GM12872 (cell line): ENCODE results near the gene COX7A2L.

Experiments
- TF ChIP-seq, protein P1 (sequence below): IDR thresholded peaks from 3 replicates; pipeline ENCODE4 v1.5.1; 2011; ENCODE audit warnings: low read depth, mild to moderate bottlenecking, low read length, moderate library complexity; ENCODE audit not compliant: insufficient read depth

The COX7A2L gene

DNA sequence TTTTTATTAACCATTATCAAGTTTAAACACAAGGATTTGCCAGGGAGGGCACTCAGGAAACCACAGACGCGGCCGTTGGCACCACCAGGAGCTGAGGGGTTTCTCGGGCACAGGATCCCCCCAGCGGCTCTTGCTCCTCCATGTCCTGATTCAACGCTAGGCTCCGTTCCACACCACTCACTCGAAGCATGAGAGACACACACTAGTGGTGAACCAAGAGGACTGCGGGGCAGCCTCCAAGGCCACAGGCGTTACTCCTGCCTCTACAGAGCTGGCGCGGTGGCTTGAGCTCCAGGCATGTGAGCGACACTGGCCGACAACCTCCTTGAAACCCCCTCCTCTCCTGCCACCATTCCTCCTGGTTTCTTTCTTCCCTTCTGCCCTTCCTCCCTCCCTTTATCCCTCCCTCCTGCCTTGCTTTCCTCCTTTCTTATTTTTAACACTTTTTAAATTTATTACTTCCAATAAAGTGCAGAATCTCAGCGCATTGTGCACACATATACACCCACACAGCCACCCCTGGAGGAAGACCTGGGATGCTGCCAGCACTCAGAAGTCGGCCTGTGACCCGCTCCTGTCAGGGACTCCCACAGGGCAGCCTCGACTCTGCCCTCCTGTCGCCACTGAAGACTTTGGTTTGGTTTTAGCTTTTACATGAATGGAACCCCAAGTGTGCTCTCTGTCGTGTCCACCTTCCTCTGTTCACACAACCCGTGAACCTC lies 21.7 kb downstream of the COX7A2L start:
- TF ChIP-seq, protein P1, sequence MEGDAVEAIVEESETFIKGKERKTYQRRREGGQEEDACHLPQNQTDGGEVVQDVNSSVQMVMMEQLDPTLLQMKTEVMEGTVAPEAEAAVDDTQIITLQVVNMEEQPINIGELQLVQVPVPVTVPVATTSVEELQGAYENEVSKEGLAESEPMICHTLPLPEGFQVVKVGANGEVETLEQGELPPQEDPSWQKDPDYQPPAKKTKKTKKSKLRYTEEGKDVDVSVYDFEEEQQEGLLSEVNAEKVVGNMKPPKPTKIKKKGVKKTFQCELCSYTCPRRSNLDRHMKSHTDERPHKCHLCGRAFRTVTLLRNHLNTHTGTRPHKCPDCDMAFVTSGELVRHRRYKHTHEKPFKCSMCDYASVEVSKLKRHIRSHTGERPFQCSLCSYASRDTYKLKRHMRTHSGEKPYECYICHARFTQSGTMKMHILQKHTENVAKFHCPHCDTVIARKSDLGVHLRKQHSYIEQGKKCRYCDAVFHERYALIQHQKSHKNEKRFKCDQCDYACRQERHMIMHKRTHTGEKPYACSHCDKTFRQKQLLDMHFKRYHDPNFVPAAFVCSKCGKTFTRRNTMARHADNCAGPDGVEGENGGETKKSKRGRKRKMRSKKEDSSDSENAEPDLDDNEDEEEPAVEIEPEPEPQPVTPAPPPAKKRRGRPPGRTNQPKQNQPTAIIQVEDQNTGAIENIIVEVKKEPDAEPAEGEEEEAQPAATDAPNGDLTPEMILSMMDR = 0 out of 3 replicates have a peak, but pooled peaks have one; percentile 9

DNA sequence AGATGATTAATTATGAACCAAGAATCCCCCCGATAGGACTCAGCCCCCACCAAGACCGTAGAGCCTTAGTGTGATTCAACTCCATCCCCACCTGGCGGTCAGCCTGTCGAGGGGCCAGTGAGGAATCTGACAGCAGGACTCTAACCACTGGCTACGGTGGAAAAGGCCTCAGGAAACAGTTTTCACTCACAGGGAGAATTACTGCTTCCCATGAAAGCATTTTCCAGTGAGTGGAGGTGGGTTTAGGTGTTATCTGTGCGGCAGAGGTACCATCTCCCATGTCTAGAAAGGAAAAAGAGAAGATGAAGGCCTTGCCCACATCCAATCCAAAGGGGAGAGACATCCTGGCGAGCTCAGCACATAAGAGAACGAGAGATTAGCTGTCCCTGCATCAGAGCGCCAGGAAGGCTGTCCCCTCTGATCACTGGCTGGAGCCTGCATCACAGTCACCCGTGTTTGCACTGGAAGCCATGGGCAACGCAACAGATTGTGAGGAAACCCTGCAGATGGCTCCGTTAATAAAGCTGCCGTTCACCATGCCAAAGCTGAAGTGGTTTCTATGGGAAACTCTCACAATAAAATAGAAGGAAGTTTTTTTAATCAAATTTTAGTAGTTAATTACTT lies 22.3 kb downstream of the COX7A2L start:
- TF ChIP-seq, protein P1 = no peak

DNA sequence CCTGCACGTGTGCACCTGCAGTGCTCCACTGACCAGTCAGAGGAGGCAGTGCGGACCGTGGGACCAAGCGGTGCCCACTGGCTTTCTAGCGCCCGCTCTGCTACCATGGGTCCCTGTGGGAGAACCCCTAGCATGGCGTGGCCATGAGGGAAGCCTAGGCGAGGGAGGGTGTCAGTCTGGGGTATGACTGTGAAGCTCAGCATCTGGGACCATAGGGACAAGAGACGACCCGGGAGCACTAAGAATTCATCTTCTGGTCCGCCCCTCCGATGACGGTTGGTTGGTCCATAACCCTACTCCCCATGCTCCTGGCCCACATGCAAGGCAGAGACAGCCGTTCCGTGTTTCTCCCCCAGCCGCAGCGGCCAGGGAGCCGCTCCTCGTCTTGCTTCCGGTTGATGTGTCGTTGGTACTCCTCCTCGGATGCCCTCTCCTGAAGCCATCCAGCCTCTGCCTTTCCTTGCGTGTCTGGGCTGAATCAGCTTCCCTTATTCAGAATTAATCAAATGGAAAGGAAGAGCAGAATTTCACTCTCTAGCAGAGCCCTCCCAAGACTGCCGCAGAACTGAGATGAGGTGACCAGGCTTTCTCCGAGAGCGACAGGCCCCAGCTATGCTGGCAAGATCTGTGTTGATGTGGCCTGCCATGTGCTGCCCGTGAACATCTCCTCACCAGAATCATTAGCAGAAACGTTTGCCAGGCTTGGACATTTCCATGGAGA lies 23.0 kb downstream of the COX7A2L start:
- TF ChIP-seq, protein P1 = no peak

GRCh38 chr2:42337356-42337820 lies 23.6 kb downstream of the COX7A2L start:
- TF ChIP-seq, protein P1 = peak; percentile 15; the same call in 1 of the 3 replicates

DNA sequence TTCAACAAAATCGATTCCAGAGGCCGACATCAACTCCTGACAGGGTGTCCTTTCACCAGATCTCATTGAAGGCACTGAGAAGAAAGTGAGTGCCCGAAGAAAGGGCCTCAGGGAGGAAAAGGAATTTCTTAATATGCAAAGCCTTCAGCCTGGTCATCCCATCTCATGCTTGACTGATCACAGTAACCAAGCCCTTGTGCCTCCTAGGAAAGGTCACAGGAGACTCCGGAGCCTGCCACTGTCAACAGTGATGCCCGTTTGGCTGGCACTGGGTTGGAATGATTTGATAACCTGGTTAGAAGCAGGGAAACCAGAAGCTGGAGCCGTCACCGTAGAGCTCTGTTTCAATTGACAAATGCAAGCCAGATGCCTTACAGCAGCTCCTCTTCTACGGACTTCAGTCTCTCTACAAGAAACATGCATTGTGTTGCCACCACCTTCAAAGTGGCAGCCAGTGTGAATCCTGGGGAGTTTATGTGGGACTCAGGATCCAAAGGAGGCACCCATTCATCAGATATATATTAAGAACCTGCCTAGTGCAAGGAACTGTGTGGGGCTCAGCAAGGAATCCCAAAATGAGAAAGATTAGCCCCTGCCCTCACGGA lies 24.6 kb downstream of the COX7A2L start:
- TF ChIP-seq, protein P1 = no peak

DNA sequence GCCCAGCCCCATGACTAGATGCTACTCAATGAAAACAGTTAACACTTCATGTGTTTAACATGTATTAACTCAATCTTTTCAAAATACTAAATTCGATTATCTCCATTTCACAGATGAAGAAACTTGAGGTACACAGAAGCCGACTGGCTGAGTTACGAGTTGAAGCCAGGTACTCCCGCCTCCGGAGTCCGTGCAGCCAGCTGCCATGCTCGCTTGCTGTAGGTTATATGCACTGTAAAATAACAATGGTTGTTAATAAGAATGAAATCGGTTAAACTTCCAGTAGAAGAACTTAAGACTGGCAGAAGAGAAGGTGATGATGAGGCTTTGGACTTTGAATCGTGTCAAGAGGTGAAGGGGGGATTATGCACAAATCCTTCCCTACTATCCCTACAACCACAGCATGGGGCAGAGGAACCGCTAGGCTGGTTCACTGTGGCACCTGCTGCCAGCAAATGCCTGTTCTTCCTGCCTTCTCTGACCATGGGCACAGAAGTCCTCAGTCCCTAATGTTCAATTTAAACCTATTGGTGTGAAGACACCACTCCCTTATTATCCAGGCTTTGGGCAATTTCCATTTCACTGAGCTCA lies 25.4 kb downstream of the COX7A2L start:
- TF ChIP-seq, protein P1 = no peak
